Lower leg skin (tissue), 4 donors: ENCODE measurements around the gene UCP3. TPM values are rescaled to one million over a fixed set of nuclear protein-coding genes. Genes with fewer than 3 reads are reported as not detected.

ENCODE experiments used
- DNase-seq, 2 donors: peaks; one replicate each; pipeline ENCODE4 v3.0.0-alpha.2; 2019; ENCODE audit warnings: low spot score in 2 of 2
- H3K4me3 ChIP-seq: fragments of 200-600 bp; sonication (generic); 2 replicates; pipeline ENCODE4 v1.5.1; 2017; ENCODE audit warnings: mild to moderate bottlenecking, low read depth; ENCODE audit not compliant: poor library complexity, severe bottlenecking
- CTCF ChIP-seq, 3 donors: fragments of 450-650 bp; IDR thresholded peaks; one replicate each; pipeline ENCODE4 v1.5.1; 2016; ENCODE audit warnings: antibody characterized with exemption in 3 of 3, mild to moderate bottlenecking in 3 of 3, moderate library complexity in 2 of 3
- POLR2A ChIP-seq, 2 donors: fragments of 450-650 bp; IDR thresholded peaks; one replicate each; pipeline ENCODE4 v1.6.1; 2016 to 2017; ENCODE audit warnings: antibody characterized with exemption in 2 of 2, mild to moderate bottlenecking in 1 of 2, moderate library complexity in 1 of 2
- WGBS, 2 donors: methylation state at CpG; one replicate each; pipeline ENCODE4 v1.1.5; 2018; 5-methylcytosine and 5-hydroxymethylcytosine counted together
- intact Hi-C: fragments of 100-400 bp; cut with DNase I; formaldehyde crosslinking; loops from one replicate; pipeline ENCODE4 v1.15.0; 2023; ENCODE audit warnings: low total_unique reads
- total RNA-seq, 4 donors: library from RNA; depleted of rRNA; stranded (reverse); fragments of >200 nt; gene quantifications; one replicate each; pipeline ENCODE4 v1.1.0, GENCODE V29; 2016

Gene UCP3
- total RNA-seq, 4 donors from 2014 or later: 0.68 to 6.4 (median 3.6) TPM

- 65 to 69% methylated on average over 8 of the region's 8 CpGs for WGBS, 2 donors
- TF ChIP-seq CTCF (IDR thresholded peaks at IDR 0.05) (no peak), POLR2A (IDR thresholded peaks at IDR 0.05) (no peak)
- intact Hi-C loops: no loop called here
- no peak for DNase-seq
- no peak overlapping the region for H3K4me3 ChIP-seq
Measured at GRCh38 chr11:73963861-73964260, 45.0 kb downstream of the UCP3 start.

- 68 to 71% methylated on average over 7 of the region's 7 CpGs for WGBS, 2 donors
- no peak for TF ChIP-seq CTCF (IDR thresholded peaks at IDR 0.05)
- TF ChIP-seq POLR2A (IDR thresholded peaks at IDR 0.05): no peak
- H3K4me3 ChIP-seq: no peak overlapping the region
- intact Hi-C loops: no loop called here
- no peak for DNase-seq
Measured at GRCh38 chr11:73962101-73962705, 46.7 kb downstream of the UCP3 start.

- TF ChIP-seq CTCF (IDR thresholded peaks at IDR 0.05): no peak
- no peak for TF ChIP-seq POLR2A (IDR thresholded peaks at IDR 0.05)
- intact Hi-C loops: no loop called here
- no peak for DNase-seq
- WGBS, 2 donors: 73 to 78% methylated on average over 4 of the region's 4 CpGs
- no peak overlapping the region for H3K4me3 ChIP-seq
Measured at GRCh38 chr11:73961321-73961720, 47.6 kb downstream of the UCP3 start.

GRCh38 chr11:73958521-73959141 lies 50.3 kb downstream of the UCP3 start:
- intact Hi-C loops: no loop called here
- no peak for TF ChIP-seq CTCF (IDR thresholded peaks at IDR 0.05)
- no peak for TF ChIP-seq POLR2A (IDR thresholded peaks at IDR 0.05)
- H3K4me3 ChIP-seq: no peak overlapping the region
- WGBS, 2 donors: 79 to 81% methylated on average over 18 of the region's 18 CpGs
- no peak for DNase-seq

GRCh38 chr11:73957654-73958361 lies 51.1 kb downstream of the UCP3 start:
- 75 to 76% methylated on average over 22 to 25 of the region's 25 CpGs for whole genome bisulfite sequencing, 2 donors
- no peak for DNase-seq
- intact Hi-C loops: no loop called here
- no peak overlapping the region for H3K4me3 ChIP-seq
- TF ChIP-seq POLR2A (IDR thresholded peaks at IDR 0.05): no peak
- TF ChIP-seq CTCF (IDR thresholded peaks at IDR 0.05): no peak
